ENCODE results near the gene KBTBD4. TPM values are rescaled to one million over a fixed set of nuclear protein-coding genes. Genes with fewer than 3 reads are reported as not detected.

KBTBD4 gene
- total RNA-seq, 4 donors from 2014 or later: 25.0 to 35.6 (median 30.4) TPM

GRCh38 chr11:47599902-47600301 lies 21.1 kb upstream of the KBTBD4 start:
- peaks cover 0 to 2% (median under 1%) of the 10 kb centered on the region in 3 donors for H3K27me3 ChIP-seq
- ATAC-seq: peak in 1 of 2 donors; percentile 24
- in situ Hi-C loops (cut with MboI; ENCODE audit: low sequenced_read_pairs in 4 of 4): no loop called here

GRCh38 chr11:47595967-47596366 lies 17.2 kb upstream of the KBTBD4 start:
- Histone ChIP-seq H3K27ac (no peak overlapping the region), H3K27me3 (peaks cover 21 to 39% (median 33%) of the 10 kb centered on the region in 3 donors), H3K9me3 (no peaks in the 10 kb centered on the region), H3K4me3 (no peak overlapping the region), H3K36me3 (no peaks in the 10 kb centered on the region), H3K4me1 (peaks cover 4 to 9% of the 10 kb centered on the region in 2 donors)
- in situ Hi-C loops (cut with MboI; ENCODE audit: low sequenced_read_pairs in 4 of 4): no loop called here
- ATAC-seq (no peak), DNase-seq (no peak)
- intact Hi-C loops (cut with DNase I; ENCODE audit: low total_unique reads): no loop called here
- TF ChIP-seq POLR2A (IDR thresholded peaks at IDR 0.05): no peak
- TF ChIP-seq CTCF (IDR thresholded peaks at IDR 0.05 in 4 of 5, conservative IDR thresholded peaks at IDR 0.05 in 1 of 5): no peak

More at GRCh38 chr11:47599902-47600301, 21.1 kb upstream of the KBTBD4 start:
- no peak for DNase-seq
- Histone ChIP-seq H3K4me1 (no peaks in the 10 kb centered on the region), H3K36me3 (no peaks in the 10 kb centered on the region), H3K27ac (no peak overlapping the region), H3K9me3 (no peaks in the 10 kb centered on the region), H3K4me3 (no peak overlapping the region)
- TF ChIP-seq CTCF (IDR thresholded peaks at IDR 0.05 in 4 of 5, conservative IDR thresholded peaks at IDR 0.05 in 1 of 5) (no peak), POLR2A (IDR thresholded peaks at IDR 0.05) (no peak)
- intact Hi-C loops (cut with DNase I; ENCODE audit: low total_unique reads): no loop called here

- ATAC-seq: no peak
- Histone ChIP-seq H3K27ac (no peak overlapping the region), H3K4me3 (no peak overlapping the region), H3K4me1 (peaks cover 4 to 9% of the 10 kb centered on the region in 2 donors), H3K9me3 (no peaks in the 10 kb centered on the region), H3K36me3 (no peaks in the 10 kb centered on the region), H3K27me3 (peaks cover 23 to 45% (median 39%) of the 10 kb centered on the region in 3 donors)
- no peak for DNase-seq
- in situ Hi-C loops (cut with MboI; ENCODE audit: low sequenced_read_pairs in 4 of 4) (no loop called here), intact Hi-C loops (cut with DNase I; ENCODE audit: low total_unique reads) (no loop called here)
- TF ChIP-seq CTCF (IDR thresholded peaks at IDR 0.05 in 4 of 5, conservative IDR thresholded peaks at IDR 0.05 in 1 of 5) (no peak), POLR2A (IDR thresholded peaks at IDR 0.05) (no peak)
Observed at GRCh38 chr11:47595029-47595428, 16.3 kb upstream of the KBTBD4 start.

- no peak for TF ChIP-seq CTCF (IDR thresholded peaks at IDR 0.05 in 4 of 5, conservative IDR thresholded peaks at IDR 0.05 in 1 of 5)
- no peak for TF ChIP-seq POLR2A (IDR thresholded peaks at IDR 0.05)
- intact Hi-C loops (cut with DNase I; ENCODE audit: low total_unique reads) (no loop called here), in situ Hi-C loops (cut with MboI; ENCODE audit: low sequenced_read_pairs in 4 of 4) (no loop called here)
- no peak for DNase-seq
- H3K4me3 ChIP-seq: peak within 1 kb of the TSS in 3 of 4 donors; percentile 5 to 36 (median 32)
- peaks cover 29 to 53% (median 47%) of the 10 kb centered on the region in 3 donors for H3K27me3 ChIP-seq
- peaks cover 4 to 9% of the 10 kb centered on the region in 2 donors for H3K4me1 ChIP-seq
- no peaks in the 10 kb centered on the region for H3K36me3 ChIP-seq
- no peaks in the 10 kb centered on the region for H3K9me3 ChIP-seq
- peak in 1 of 2 donors; percentile 22 for ATAC-seq
- H3K27ac ChIP-seq: no peak within 1 kb of the TSS
Observed at GRCh38 chr11:47593934-47594855, 15.4 kb upstream of the KBTBD4 start, which contains the start of gene C1QTNF4. C1QTNF4 (minus strand) TSS chr11:47594411; CDS start chr11:47590810, 3,601 bp downstream.
